ENCODE measurements around the gene KRT86.
A peak's percentile ranks its signal among the peaks of the same experiment; 100 is the strongest.
"Not testable (repeated sequence)": the region's sequence is repeated elsewhere in the genome, so short reads cannot be mapped to it uniquely, and the experiment has no call there.

KRT86 gene

DNA sequence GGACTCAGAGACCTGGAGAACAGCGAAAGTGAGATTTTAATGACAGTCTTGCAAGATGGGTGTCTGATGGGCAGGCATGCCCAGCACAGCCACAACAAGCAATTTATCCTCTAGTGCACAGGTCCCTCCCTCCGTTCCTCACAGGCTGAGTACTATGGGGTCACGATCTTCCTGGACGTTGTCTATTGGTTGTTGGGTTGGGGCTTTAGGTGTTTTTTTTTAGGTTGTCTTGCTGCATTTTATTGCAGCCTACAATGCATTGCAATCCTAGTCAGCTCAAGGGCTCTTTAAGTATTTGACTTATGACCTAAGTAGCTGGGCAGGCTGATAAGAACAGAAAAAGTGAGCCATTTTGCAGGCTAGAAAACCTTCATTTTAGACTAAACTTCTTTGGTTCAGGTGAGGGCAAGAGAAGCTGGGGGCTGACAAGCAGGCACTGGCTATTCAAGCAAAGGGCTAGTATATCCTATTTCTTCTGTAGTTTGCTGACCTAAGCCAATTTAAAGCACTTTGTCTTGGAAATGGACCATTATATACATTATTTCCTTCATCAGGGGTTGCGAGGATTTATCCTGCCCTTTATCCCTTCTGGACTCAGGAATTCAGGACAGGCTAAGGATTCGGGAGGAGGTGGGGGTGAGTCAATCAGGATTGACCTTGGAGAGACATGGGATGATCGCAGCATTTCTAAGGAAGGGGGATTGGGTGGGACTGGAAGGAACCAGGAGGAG lies 35.4 kb upstream of the KRT86 start:
- DNase-seq (ENCODE audit: low read depth in 3 of 3), result no peak

DNA sequence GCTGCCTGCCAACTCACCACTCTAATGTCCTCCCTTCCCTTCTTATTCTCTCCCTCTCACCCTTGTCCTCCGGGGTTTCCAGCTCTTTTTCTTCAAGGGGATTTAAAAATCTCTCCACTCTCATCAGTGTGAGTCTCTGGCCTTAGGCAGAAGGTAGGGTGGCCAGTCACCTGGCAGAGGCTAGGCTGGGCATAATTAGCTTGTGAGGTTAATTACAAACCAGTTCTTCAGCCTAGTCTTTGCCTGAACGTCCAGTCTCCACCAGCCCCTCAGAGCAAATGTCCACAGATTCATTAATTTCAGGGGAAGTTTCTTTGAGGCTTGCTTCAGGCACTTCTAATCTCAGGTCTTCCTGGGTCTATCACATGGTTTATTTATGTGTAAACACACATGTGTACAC lies 34.7 kb upstream of the KRT86 start:
- no peak for DNase-seq (ENCODE audit: low read depth in 3 of 3)

DNA sequence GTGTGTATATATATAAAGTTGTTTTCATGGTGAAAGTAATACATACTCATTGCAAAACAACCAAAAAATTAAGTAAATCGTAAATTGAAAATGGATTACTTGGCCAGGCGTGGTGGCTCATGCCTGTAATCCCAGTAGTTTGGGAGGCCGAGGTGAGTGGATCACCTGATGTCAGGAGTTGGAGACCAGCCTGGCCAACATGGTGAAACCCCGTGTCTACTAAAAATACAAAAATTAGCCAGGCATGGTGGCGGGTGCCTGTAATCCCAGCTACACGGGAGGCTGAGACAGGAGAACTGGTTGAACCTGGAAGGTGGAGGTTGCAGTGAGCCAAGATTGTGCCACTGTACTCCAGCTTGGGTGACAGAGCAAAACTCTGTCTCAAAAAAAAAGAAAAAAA lies 34.2 kb upstream of the KRT86 start:
- DNase-seq (ENCODE audit: low read depth in 3 of 3), result not testable (repeated sequence)

DNA sequence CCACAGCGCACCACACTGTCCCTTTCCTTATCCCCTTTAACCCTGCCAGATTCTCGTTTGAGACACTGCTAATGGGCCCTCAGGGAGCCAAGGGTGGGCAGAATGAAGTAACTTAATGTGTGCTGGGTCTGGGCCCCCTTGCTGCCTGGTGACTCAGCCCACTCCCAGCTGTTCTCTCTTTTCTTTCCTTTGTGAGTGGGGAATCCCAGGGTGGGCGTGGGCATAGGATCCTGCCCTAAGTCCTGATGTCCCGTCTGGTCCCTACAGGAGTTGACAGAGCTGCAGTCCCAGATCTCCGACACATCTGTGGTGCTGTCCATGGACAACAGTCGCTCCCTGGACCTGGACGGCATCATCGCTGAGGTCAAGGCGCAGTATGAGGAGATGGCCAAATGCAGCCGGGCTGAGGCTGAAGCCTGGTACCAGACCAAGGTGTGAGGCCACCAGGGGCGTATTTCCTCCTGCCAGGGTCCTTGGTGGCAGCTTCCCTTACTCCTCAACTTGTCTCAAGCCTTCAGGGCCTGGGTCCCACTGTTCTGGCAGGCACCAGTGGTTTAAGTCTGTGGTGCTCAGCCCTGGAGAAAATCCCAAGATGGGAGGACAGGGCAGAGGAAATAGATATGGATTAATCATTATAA lies 33.1 kb upstream of the KRT86 start:
- no peak for DNase-seq (ENCODE audit: low read depth in 3 of 3)

DNA sequence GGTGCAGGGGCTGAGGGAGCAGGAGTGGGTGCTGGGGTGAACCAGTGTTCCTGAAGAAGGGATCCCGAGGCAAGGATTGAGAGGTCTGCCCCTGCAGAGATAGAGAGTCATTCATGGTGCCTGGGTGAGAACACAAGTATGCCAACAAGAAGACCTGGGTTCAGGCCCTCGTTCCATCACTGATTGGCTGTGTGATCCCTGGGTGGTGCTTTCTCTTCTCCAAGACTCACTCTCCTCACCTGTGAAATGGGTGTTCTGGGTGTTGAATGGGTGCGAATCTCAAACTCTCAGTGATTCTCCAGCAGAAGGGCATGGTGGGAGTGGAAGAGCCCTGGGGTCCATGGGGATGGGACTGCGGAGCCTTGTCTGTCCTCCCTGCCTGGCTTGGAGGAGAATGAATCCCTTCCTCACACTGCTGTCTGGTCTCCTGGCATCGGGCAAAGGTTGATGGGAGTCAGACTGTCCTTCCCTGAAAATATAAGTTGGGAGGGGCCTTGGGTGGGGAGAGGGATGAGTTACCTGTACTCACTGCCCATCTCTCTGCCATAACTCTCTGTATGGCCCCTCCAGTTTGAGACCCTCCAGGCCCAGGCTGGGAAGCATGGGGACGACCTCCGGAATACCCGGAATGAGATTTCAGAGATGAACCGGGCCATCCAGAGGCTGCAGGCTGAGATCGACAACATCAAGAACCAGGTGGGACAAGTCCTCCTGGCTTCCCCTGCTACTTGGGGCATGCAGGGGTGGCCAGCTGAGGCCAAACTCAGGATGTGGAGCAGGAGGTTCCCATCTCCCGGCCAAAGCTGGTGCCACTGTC lies 31.8 kb upstream of the KRT86 start:
- no peak for DNase-seq (ENCODE audit: low read depth in 3 of 3)

DNA sequence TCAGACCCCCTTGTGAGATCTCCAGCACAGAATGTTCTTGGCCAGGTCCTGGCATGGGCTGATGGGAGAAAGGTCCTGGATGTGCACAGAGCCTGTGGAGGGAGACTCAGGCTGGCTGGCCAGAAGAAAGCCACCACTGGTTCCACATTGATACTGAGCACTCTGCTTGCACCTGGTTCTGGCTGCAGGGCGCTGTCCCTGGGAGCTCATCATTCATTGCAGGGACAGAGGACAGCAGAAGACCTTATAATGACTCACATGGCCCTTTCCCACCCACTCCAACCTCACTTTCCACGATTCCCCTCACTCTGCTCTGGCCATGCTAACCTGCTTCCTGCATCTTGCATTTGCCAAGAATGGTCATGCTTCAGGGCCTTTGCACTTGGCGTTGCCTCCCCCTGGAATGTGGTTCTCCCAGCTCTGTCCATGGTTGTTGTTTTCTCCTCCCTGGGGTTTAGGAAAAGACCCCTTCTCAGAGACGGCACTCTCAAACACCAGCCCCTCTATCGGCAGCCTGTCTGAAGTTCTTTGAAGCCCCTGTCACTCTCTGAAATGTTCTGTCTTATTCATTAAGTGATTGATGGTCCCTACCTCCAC lies 31.1 kb upstream of the KRT86 start:
- DNase-seq (ENCODE audit: low read depth in 3 of 3), result no peak

DNA sequence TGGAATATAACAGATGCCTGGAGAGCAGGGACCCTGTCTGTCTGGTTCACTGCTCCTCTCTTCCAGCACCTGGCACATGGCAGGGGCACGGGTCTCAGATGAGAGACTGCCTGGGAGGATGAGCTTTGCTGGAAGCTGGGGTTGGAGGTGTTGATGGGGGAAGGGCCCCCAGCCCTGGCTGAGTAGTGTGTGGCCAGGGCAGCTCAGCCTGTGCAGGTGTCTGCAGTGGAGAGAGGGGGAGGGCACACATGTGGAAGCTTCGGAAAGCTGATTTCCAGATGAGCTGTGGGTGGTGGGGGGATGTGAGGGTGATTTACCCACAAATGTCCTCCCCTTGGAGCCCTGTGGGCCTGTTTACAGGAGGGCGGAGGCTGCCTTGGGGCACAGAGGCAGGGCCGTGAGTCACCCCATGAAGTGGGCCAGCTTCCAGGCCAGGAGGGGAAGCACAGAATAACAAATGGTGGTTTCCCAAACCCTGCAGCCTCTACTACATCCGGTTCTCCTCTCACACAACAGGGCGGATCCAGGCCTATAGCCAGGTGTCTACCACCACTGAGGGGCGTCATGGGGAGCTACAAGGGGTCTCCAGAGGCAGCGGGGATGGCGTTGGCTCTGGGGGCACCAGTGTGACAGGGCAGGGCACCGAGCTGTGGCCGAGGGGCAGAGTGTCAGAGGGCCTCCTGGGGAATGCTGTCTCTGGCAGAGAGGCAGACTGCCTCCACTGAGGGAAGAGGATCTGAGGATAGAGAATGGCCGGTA lies 30.4 kb upstream of the KRT86 start:
- DNase-seq (ENCODE audit: low read depth in 3 of 3), result peak; percentile 23 to 46 (median 24)

DNA sequence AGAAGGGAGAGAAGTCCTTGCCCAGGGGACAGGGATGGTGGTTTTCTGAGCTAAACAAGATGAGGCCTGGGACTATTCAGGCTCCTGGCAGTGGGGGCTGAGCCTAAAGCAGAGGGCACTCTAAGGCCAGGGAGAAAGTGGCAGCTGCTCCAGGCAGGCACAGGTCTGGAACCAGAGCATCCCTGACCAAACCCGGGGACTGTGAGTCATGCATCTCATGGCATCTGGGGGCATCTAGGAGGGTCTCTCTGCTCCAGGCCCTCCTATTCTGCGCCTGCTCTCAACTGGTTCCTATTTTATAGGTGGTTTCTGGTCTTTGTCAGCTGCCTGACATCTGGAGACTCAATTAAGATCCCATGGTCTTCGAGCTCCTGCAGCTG lies 29.8 kb upstream of the KRT86 start:
- no peak for DNase-seq (ENCODE audit: low read depth in 3 of 3)

DNA sequence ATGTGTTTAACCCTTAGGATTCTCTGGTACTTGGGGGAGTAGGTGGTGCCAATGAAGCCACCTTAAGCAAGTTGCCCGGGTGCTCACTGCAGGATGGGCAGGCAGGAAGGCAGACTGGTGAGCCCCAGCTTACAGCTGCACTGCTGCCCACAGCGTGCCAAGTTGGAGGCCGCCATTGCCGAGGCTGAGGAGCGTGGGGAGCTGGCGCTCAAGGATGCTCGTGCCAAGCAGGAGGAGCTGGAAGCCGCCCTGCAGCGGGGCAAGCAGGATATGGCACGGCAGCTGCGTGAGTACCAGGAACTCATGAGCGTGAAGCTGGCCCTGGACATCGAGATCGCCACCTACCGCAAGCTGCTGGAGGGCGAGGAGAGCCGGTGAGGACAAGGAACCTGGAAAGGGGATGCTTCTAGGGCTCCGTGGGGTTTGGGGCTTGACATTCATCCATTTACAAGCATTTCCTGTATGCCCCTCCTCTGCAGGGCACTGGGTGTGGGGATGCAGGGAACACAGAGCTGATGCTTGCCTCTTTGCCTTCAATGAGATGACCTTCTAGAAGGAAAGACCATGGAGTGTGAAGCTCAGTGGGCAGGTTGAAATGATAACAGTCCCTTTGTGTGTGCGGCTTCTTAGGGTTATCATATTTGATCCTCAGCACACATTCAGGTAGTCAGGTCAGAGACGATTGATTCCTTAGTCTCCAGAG lies 29.0 kb upstream of the KRT86 start:
- DNase-seq (ENCODE audit: low read depth in 3 of 3), result no peak

DNA sequence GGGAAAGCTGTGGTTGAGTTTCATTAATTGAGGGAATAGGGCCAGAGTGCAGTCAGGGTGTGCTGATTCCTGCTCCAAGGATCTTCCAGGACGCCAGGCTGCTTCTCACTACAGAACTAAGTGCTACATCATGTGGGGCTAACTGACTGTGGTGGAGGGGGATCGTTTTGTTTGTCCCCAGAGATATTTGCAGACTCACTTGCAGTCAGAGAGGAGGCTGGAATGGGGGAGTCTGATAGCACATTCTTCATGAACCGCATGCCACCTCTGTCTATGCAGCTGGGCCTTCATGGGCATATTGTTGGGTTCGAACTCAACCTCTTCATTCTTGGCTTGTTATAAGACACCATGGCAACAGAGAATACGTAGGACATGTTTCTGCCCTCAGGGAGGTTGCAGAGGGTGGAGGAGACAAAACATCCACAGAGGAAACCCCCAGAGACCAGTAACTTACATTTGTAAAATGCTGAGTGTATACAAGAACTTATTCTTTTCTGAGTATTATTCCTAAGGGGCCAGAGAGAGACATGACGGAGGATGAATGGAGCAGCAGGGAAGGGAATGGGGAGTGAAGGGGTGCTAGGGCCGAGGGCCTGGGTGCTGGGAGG lies 28.4 kb upstream of the KRT86 start:
- DNase-seq (ENCODE audit: low read depth in 3 of 3), result no peak

DNA sequence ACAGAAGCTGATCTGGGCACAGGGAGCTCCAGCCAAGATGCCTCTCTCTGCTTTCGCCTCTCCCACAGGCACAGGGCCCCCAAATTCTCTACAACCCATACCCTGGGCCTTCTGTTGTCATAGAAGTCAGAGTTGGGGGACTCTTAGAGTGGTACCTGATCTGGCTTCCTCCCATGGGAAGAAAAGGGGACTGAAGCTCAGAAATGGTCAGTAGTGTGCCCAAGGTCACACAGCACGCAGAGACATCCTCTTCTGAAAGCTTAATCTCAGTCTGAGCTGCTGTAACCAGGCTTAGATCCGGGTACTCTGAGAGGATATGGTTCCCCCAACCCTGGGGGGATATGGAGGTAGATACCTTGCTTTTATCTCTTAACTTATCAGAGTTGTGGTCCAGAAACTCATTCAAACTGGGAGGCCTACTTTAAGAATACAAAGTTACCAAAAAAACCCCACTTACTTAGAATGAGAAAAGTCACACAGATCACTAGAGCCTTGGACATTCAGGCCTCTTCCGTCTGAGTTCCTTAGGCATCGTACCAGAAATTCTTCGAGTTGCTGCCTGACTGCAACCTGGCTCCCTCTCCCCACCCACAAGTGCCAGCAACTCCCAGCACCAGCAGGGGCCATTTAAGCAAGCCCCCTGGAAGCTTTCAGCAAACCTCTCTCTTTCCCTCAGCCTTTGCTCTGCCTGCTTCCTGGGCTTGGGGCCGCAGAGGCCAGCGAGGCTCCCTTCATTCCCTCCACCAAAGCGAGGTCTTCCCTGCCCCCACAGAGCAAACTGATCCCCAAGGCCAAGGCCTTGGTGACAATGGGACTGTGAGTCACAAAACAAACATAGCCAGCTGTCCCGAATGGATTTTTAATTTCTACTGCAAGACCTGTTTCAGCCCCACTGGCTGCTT lies 27.5 kb upstream of the KRT86 start:
- no peak for DNase-seq (ENCODE audit: low read depth in 3 of 3)

DNA sequence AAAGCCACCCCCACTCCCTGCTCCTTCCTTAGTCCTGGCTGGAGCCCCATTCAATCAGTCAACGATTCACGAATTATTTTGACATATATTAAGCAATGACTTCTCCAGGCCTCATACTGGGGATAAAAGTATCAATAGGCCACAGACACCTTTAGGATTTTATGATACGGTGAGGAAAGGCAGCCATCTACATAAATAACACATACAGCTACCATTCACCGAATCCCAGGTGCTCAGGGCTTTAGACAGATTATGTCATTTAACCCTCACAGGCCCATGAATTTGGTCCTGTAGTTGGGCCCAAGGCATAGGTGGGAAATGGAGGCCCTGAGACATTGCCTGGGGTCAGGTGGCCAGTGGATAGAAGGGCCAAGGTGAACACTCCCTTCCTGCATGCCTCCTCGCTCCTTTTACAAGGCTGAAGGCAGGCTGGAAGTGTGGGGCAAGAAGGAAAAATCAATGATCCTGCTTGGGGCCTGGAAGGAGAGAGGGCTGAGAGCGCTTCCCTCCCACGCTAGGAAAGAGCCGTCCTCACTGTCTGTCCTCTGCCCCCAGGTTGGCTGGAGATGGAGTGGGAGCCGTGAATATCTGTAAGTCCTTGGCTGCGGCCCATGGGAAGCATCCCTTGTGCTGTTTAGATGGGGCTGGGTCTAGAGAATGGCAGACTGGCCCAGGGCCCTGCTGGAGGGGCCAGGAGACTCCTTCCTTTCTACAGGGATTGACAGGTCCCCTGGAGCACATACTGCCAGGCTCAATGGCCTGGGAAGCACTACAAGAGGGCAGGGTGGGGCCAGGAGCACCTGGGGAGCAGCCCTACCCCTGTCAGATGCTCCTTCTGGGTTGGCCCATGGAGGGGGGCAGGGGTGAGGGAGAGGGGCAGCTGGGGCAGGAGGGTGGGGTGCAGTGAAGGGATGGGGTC lies 26.6 kb upstream of the KRT86 start:
- DNase-seq (ENCODE audit: low read depth in 3 of 3), result no peak

DNA sequence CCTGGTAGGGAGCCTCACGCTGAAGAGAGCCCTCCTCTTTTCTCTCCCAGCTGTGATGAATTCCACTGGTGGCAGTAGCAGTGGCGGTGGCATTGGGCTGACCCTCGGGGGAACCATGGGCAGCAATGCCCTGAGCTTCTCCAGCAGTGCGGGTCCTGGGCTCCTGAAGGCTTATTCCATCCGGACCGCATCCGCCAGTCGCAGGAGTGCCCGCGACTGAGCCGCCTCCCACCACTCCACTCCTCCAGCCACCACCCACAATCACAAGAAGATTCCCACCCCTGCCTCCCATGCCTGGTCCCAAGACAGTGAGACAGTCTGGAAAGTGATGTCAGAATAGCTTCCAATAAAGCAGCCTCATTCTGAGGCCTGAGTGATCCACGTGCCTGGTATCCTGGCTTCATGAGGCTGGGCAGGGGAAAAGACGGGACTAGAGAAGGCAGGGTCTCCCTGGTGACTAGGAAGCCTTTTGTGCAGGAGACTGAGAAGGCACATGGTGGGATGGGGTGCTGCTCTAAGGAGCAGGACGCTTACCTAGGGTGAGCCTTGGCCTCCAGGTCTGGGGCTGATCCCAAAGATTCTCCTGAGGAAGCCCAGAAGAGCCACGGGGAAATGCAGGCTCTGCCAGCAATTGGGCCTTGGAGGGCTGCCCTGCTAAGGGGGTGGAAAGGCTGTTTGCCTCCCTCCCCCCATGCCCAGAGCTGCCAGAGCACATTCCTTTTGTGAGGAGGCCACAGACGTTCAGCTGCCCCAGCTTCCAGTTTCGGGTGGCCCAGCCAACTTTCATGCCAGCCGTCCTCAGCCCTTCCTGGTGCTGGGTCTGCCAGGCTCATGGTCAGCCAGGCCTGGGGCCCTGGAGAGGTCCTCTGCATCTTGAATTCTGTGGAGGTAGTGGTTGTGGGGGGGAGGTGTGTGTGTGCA lies 25.6 kb upstream of the KRT86 start:
- DNase-seq (ENCODE audit: low read depth in 3 of 3), result no peak

DNA sequence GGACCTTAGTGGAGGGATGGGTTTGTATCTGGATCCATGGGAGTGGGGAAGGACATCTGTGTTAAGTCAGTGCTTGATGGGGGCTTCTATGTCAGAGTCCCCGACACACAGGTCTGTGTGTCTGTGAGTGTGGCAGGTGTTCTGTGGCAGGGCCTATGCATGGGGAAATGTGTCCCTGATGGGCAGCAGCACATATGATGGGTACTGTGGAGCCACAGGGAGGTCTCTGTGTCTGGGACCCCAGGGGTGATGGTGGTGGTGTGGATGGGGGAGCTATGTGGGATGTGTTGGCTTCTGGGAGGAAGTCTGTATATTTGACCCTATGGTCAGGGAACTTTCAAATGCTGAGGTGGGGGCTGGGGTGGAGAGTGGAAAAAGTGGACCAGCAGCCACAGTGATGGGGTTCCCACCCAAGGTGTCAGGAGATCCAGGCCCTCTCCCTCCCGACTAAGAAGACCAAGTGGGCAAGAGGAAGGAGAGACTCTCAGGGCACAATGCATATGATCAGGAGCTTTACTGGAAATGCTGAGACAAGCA lies 24.9 kb upstream of the KRT86 start:
- no peak for DNase-seq (ENCODE audit: low read depth in 3 of 3)

DNA sequence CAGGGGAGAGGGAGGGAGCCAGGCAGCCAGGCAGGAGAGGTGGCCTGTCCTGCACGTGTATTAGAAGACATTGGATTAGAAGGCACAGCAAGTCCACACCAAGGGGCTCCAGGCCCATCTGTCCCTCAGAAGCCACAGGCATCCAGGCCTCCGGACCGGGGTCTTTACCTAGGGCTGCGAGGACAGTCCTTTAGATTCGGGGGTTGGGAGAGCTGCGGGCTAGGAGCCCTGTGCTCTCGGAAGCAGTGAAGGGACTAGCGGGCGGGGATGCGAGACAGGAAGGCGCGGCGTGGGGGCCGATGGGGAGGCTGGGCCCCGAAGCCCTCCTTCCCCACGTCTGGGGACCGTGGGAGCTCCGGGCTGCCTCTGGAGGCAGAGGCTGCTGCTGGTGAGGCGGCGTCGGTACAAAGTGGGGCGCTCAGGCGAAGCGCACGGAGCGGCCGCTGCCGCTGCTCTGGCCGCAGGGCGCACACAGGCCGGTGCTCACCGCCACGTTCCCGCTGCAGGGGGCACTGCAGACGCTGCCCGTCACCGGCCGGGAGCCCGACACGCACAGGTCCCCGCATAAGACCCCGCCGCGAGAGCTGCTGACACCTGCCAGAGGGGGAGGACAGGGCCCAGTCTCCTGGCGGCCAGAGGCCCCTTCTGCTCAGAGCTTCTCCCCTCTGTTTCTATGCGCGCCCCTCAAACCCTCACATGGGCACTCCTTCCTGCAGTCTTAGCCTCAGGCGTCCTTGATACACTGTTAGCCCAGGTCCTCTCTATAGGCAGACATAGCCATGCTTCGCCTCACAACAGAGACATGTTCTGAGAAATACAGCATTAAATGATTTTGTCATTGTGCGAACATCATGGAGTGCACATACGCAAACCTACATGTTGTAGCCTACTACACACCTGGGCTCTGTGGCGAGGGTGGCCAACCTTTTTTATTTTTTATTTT lies 24.1 kb upstream of the KRT86 start:
- DNase-seq (ENCODE audit: low read depth in 3 of 3), result no peak

Measured in stimulated activated CD4-positive, alpha-beta T cell treated with anti-CD3 and anti-CD28 coated beads, TNF-alpha, amount 100 ng/mL, for 4 hours (primary cell).